Measurements from ENCODE around the gene CYP4Z1. TPM values are rescaled to one million over a fixed set of nuclear protein-coding genes. Genes with fewer than 3 reads are reported as not detected.
"Not testable (repeated sequence)": the region's sequence is repeated elsewhere in the genome, so short reads cannot be mapped to it uniquely, and the experiment has no call there.

The CYP4Z1 gene
- total RNA-seq: not detected in 2 replicates

- intact Hi-C loops (cut with micrococcal nuclease): no loop called here
Observed at GRCh38 chr1:47067097-47067594, at the start of gene CYP4Z1. CYP4Z1 (plus strand) TSS chr1:47067231; CDS start chr1:47067491, 260 bp downstream.

GRCh38 chr1:47021070-47021469, 46.0 kb upstream of the CYP4Z1 start:
- intact Hi-C loops (cut with micrococcal nuclease): no loop called here

- intact Hi-C loops (cut with micrococcal nuclease): no loop called here
Observed at GRCh38 chr1:47023268-47024140, 43.5 kb upstream of the CYP4Z1 start, which contains the start of gene CYP4X1. CYP4X1 (plus strand) TSS chr1:47023669; CDS start chr1:47023818, 149 bp downstream.

- intact Hi-C loops (cut with micrococcal nuclease): no loop called here
Observed at GRCh38 chr1:47024141-47024801, 42.8 kb upstream of the CYP4Z1 start.

- intact Hi-C loops (cut with micrococcal nuclease): no loop called here
Observed at GRCh38 chr1:47030170-47030805, 36.7 kb upstream of the CYP4Z1 start.

- intact Hi-C loops (cut with micrococcal nuclease): no loop called here
Observed at GRCh38 chr1:47031059-47031458, 36.0 kb upstream of the CYP4Z1 start.

- intact Hi-C loops (cut with micrococcal nuclease): no loop called here
Observed at GRCh38 chr1:47031585-47031984, 35.4 kb upstream of the CYP4Z1 start.

- intact Hi-C loops (cut with micrococcal nuclease): no loop called here
Observed at GRCh38 chr1:47036764-47037163, 30.3 kb upstream of the CYP4Z1 start.

GRCh38 chr1:47059376-47059775, 7.7 kb upstream of the CYP4Z1 start:
- intact Hi-C loops (cut with micrococcal nuclease): no loop called here

GRCh38 chr1:47069080-47069479, 2.0 kb downstream of the CYP4Z1 start:
- intact Hi-C loops (cut with micrococcal nuclease): not testable (repeated sequence)

- intact Hi-C loops (cut with micrococcal nuclease): not testable (repeated sequence)
Observed at GRCh38 chr1:47069509-47069908, 2.5 kb downstream of the CYP4Z1 start.

GRCh38 chr1:47089356-47089755, 22.3 kb downstream of the CYP4Z1 start:
- intact Hi-C loops (cut with micrococcal nuclease): not testable (repeated sequence)

GRCh38 chr1:47091476-47091875, 24.4 kb downstream of the CYP4Z1 start:
- intact Hi-C loops (cut with micrococcal nuclease): not testable (repeated sequence)

- intact Hi-C loops (cut with micrococcal nuclease): no loop called here
Observed at GRCh38 chr1:47104816-47105215, 37.8 kb downstream of the CYP4Z1 start.

- intact Hi-C loops (cut with micrococcal nuclease): no loop called here
Observed at GRCh38 chr1:47106792-47107191, 39.8 kb downstream of the CYP4Z1 start.

GRCh38 chr1:47107851-47108574, 41.0 kb downstream of the CYP4Z1 start:
- intact Hi-C loops (cut with micrococcal nuclease): not testable (repeated sequence)

- intact Hi-C loops (cut with micrococcal nuclease): not testable (repeated sequence)
Observed at GRCh38 chr1:47109482-47109881, 42.5 kb downstream of the CYP4Z1 start.

- intact Hi-C loops (cut with micrococcal nuclease): no loop called here
Observed at GRCh38 chr1:47113178-47113577, 46.1 kb downstream of the CYP4Z1 start.

GRCh38 chr1:47121039-47121438, 54.0 kb downstream of the CYP4Z1 start:
- intact Hi-C loops (cut with micrococcal nuclease): not testable (repeated sequence)

- intact Hi-C loops (cut with micrococcal nuclease): not testable (repeated sequence)
Observed at GRCh38 chr1:47124834-47125233, 57.8 kb downstream of the CYP4Z1 start.

GRCh38 chr1:47126997-47127396, 60.0 kb downstream of the CYP4Z1 start:
- intact Hi-C loops (cut with micrococcal nuclease): not testable (repeated sequence)

All from T-helper 1 cell treated with Interleukin-12 subunit alpha and Interleukin-12 subunit beta and Interleukin-4 antibody, amounts not matched to agents 30 ng/mL and 1 ng/mL, for 36 hours (primary cell).